BLaER1 (cell line): Measurements from ENCODE around the gene SLC25A24.
"Not testable (repeated sequence)": the region's sequence is repeated elsewhere in the genome, so short reads cannot be mapped to it uniquely, and the experiment has no call there.

Source experiments
- H3K27ac ChIP-seq: shearing (Covaris generic); formaldehyde crosslinking; 2 replicates; pipeline ENCODE4 v1.8.1; 2022
- H3K27me3 ChIP-seq: shearing (Covaris generic); formaldehyde crosslinking; 2 replicates; pipeline ENCODE4 v1.8.1; 2022
- H3K36me3 ChIP-seq: shearing (Covaris generic); formaldehyde crosslinking; 2 replicates; pipeline ENCODE4 v1.8.1; 2022
- H3K4me1 ChIP-seq: shearing (Covaris generic); formaldehyde crosslinking; 2 replicates; pipeline ENCODE4 v1.8.1; 2022
- H3K4me2 ChIP-seq: shearing (Covaris generic); formaldehyde crosslinking; 2 replicates; pipeline ENCODE4 v1.8.1; 2022
- H3K4me3 ChIP-seq: shearing (Covaris generic); formaldehyde crosslinking; 2 replicates; pipeline ENCODE4 v1.8.1; 2022
- H3K9ac ChIP-seq: shearing (Covaris generic); formaldehyde crosslinking; 2 replicates; pipeline ENCODE4 v1.8.1; 2022
- H3K9me3 ChIP-seq: shearing (Covaris generic); formaldehyde crosslinking; 2 replicates; pipeline ENCODE4 v1.8.1; 2022
- H4K20me1 ChIP-seq: shearing (Covaris generic); formaldehyde crosslinking; 2 replicates; pipeline ENCODE4 v1.8.1; 2022
- Cebpa-rat ChIP-seq: shearing (Covaris generic); IDR thresholded peaks from 2 replicates; pipeline ENCODE4 v1.8.1; 2022

SLC25A24 gene

DNA sequence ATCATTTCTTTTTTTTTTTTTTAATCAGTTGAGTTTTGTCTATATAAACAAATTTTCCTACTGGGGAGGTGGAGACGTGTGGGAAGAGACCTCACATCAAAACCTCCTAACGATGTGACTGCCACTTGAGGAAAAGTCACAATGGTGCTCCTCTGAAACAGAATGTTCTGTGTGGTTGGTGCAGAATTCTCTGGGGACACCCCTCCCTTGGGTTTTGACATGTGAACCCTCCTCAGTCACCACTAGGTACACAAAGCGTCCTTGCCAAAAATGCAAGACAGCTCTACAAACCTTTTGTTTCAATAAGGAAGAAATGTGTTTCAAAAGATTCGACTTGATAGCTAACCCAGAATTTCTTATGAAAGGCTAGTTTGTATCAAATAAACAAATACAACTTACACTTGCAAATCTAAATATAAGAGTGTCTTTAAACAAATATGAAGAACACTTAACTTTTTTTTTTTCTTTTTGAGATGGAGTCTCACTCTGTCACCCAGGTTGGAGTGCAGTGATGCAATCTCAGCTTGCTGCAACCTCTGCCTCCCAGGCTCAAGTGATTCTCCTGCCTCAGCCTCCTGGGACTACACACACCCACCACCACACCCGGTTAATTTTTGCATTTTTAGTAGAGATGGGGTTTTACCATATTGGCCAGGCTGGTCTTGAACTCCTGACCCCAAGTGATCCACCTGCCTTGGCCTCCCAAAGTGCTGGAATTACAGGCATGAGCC lies 9.3 kb downstream of the SLC25A24 start:
- Histone ChIP-seq H3K36me3 (peaks cover 80% of the 10 kb centered on the region), H3K27ac (no peak overlapping the region), H3K9ac (no peak overlapping the region), H3K4me3 (no peak overlapping the region), H3K27me3 (no peaks in the 10 kb centered on the region), H4K20me1 (no peaks in the 10 kb centered on the region), H3K4me2 (no peak overlapping the region), H3K9me3 (peaks cover 80% of the 10 kb centered on the region), H3K4me1 (no peaks in the 10 kb centered on the region; the same call in 1 of the 2 replicates)
- TF ChIP-seq Cebpa-rat = no peak

DNA sequence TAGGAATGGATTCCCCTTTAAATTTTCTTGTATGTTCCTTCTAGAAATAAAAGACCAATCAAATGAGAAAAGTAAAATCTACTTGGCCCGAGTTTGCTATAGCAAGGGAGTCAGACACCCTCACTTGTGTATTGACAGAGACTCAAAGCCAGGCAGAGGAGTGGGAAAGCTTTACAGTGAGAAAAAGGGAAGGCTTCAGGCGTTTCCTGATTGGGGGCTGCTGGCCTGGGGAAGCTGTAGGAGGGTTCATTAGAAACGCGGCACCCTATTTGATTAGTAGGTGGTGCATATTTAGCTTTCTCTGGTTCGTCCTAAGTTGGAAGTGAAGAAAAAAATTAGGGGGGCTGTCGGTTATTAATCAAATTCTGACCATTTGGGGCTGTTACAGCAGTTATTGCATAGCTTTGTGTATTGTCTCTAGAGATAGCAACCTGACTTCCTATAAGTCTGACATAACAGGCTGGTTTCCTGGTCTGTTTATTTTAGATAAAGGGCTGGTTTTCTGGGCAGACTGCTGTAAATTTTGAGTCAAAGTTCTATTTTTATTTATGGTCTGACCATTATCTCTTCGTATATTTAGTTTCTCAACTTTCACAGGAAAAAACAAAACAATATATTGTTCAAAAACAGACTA lies 10.0 kb downstream of the SLC25A24 start:
- Histone ChIP-seq H3K9ac (no peak overlapping the region), H3K4me3 (no peak overlapping the region; the same call in 1 of the 2 replicates), H3K36me3 (peaks cover 75% of the 10 kb centered on the region), H4K20me1 (no peaks in the 10 kb centered on the region), H3K27me3 (no peaks in the 10 kb centered on the region), H3K4me2 (no peak overlapping the region), H3K9me3 (peaks cover 72% of the 10 kb centered on the region), H3K4me1 (no peaks in the 10 kb centered on the region; the same call in 1 of the 2 replicates), H3K27ac (no peak overlapping the region)
- no peak for TF ChIP-seq Cebpa-rat

GRCh38 chr1:108188801-108189200 lies 11.3 kb downstream of the SLC25A24 start:
- no peak for TF ChIP-seq Cebpa-rat
- H3K9me3 ChIP-seq = peaks cover 83% of the 10 kb centered on the region
- no peak overlapping the region for H3K27ac ChIP-seq
- peaks cover 75% of the 10 kb centered on the region for H3K36me3 ChIP-seq
- no peaks in the 10 kb centered on the region for H3K27me3 ChIP-seq
- no peaks in the 10 kb centered on the region; the same call in 1 of the 2 replicates for H3K4me1 ChIP-seq
- H3K4me3 ChIP-seq = no peak overlapping the region
- H3K9ac ChIP-seq = no peak overlapping the region
- no peak overlapping the region for H3K4me2 ChIP-seq
- H4K20me1 ChIP-seq = no peaks in the 10 kb centered on the region

DNA sequence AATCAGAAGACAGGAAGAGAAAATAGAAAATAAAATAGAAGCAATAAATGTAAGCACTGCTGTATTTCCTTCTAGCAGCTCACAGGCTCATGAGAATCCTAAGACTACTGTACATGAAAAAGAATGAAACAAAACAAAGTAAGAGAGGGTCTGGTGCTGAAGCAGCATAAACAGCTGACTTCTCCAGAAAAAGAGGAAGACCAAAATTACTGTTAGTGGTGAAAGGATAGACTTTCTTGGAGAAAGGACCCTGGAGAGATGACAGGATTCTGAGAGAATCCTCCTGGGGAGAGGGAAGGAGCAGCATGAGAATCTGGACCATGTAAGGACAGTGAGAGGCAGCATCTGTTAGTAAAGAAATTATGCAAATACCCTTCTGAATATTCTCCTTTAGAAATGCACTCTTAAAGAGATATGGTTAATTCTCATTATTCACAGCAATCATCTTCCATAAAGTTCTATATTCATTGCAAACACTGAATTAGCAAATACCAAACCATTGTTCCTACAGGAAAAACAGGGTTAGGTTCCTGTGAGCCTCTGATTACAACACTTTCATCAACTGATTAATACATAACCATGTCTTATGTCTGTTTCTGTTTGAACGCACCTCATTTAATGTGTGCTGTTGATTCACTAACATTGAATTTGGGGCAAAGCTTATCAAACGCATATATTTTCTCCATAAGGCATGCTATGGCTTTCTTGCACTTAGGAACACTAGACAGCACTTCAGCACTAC lies 17.0 kb downstream of the SLC25A24 start:
- Histone ChIP-seq H3K9me3 (peaks cover 42% of the 10 kb centered on the region), H3K27ac (no peak overlapping the region), H3K27me3 (no peaks in the 10 kb centered on the region), H3K4me3 (no peak overlapping the region), H3K36me3 (peaks cover 82% of the 10 kb centered on the region), H3K9ac (no peak overlapping the region), H4K20me1 (no peaks in the 10 kb centered on the region), H3K4me2 (no peak overlapping the region), H3K4me1 (peaks cover 4% of the 10 kb centered on the region; the same call in 1 of the 2 replicates)
- TF ChIP-seq Cebpa-rat = no peak

GRCh38 chr1:108179018-108179417 lies 21.1 kb downstream of the SLC25A24 start:
- no peaks in the 10 kb centered on the region for H4K20me1 ChIP-seq
- H3K9me3 ChIP-seq = peaks cover 57% of the 10 kb centered on the region
- H3K27me3 ChIP-seq = no peaks in the 10 kb centered on the region
- no peak overlapping the region for H3K4me2 ChIP-seq
- H3K4me1 ChIP-seq = peaks cover 4% of the 10 kb centered on the region; the same call in 1 of the 2 replicates
- no peak for TF ChIP-seq Cebpa-rat
- H3K4me3 ChIP-seq = no peak overlapping the region
- no peak overlapping the region for H3K9ac ChIP-seq
- H3K27ac ChIP-seq = no peak overlapping the region
- H3K36me3 ChIP-seq = peaks cover 92% of the 10 kb centered on the region

GRCh38 chr1:108162409-108162808 lies 37.7 kb downstream of the SLC25A24 start:
- not testable (repeated sequence) for H4K20me1 ChIP-seq, H3K4me3 ChIP-seq

GRCh38 chr1:108159951-108160350 lies 40.2 kb downstream of the SLC25A24 start:
- not testable (repeated sequence) for H4K20me1 ChIP-seq, H3K4me2 ChIP-seq, H3K9ac ChIP-seq, H3K4me3 ChIP-seq, H3K27me3 ChIP-seq, H3K4me1 ChIP-seq, H3K27ac ChIP-seq
- Histone ChIP-seq H3K36me3 (peaks cover 35% of the 10 kb centered on the region), H3K9me3 (peaks cover 12% of the 10 kb centered on the region)

More at GRCh38 chr1:108162409-108162808, 37.7 kb downstream of the SLC25A24 start:
- H3K27me3 ChIP-seq, H3K4me2 ChIP-seq, H3K4me1 ChIP-seq, H3K27ac ChIP-seq, H3K9ac ChIP-seq: not testable (repeated sequence)
- Histone ChIP-seq H3K9me3 (peaks cover 16% of the 10 kb centered on the region), H3K36me3 (peaks cover 20% of the 10 kb centered on the region)

GRCh38 chr1:108158893-108159453 lies 41.2 kb downstream of the SLC25A24 start:
- Histone ChIP-seq H3K9ac (no peak overlapping the region), H3K27me3 (no peaks in the 10 kb centered on the region), H3K4me3 (no peak overlapping the region), H3K36me3 (peaks cover 45% of the 10 kb centered on the region), H3K4me2 (no peak overlapping the region), H3K4me1 (no peaks in the 10 kb centered on the region), H3K9me3 (peaks cover 12% of the 10 kb centered on the region), H4K20me1 (no peaks in the 10 kb centered on the region), H3K27ac (no peak overlapping the region)
- TF ChIP-seq Cebpa-rat = no peak

- TF ChIP-seq Cebpa-rat = no peak
- Histone ChIP-seq H3K27me3 (no peaks in the 10 kb centered on the region), H3K36me3 (peaks cover 79% of the 10 kb centered on the region), H3K4me3 (no peak overlapping the region), H3K4me1 (no peaks in the 10 kb centered on the region), H3K9me3 (no peaks in the 10 kb centered on the region; the same call in 1 of the 2 replicates), H3K9ac (no peak overlapping the region), H4K20me1 (no peaks in the 10 kb centered on the region), H3K27ac (no peak overlapping the region), H3K4me2 (no peak overlapping the region)
Measured at GRCh38 chr1:108154314-108154713, 45.8 kb downstream of the SLC25A24 start.
